Mammary epithelial cell (primary cell): ENCODE results near the gene TAF12.

Experiments used
- CTCF ChIP-seq, 2 donors: IDR thresholded peaks in 1 of 2; conservative IDR thresholded peaks in 1 of 2; 2 replicates each; pipeline ENCODE4 v1.5.1; 2011 to 2012; ENCODE audit warnings: inconsistent platforms in 2 of 2, low read length in 2 of 2, mild to moderate bottlenecking in 2 of 2, control low read depth in 1 of 2, low read depth in 1 of 2; ENCODE audit not compliant: insufficient read depth in 1 of 2; ENCODE audit errors: extremely low read depth in 1 of 2
- EZH2 ChIP-seq: IDR thresholded peaks from 2 replicates; pipeline ENCODE4 v1.6.1; 2012; ENCODE audit warnings: low read length, inconsistent platforms, borderline replicate concordance

GRCh38 chr1:28577052-28577678, 65.7 kb downstream of the TAF12 start:
- TF ChIP-seq CTCF (conservative IDR thresholded peaks at IDR 0.05 in 1 of 2, IDR thresholded peaks at IDR 0.05 in 1 of 2; ENCODE audit: extremely low read depth in 1 of 2, insufficient read depth in 1 of 2, low read depth in 1 of 2, low read length in 2 of 2): no peak
- TF ChIP-seq EZH2: no peak
